GM12892 (cell line): Measurements from ENCODE around the gene TRAPPC1.

Experiments
- POLR2A ChIP-seq: IDR thresholded peaks from 2 replicates; pipeline ENCODE4 v1.6.1; 2011; ENCODE audit warnings: low read depth, low read length, control low read depth
- TAF1 ChIP-seq: IDR thresholded peaks from 2 replicates; pipeline ENCODE4 v1.6.1; 2011; ENCODE audit warnings: low read depth, mild to moderate bottlenecking, control low read depth, low read length, borderline replicate concordance

DNA sequence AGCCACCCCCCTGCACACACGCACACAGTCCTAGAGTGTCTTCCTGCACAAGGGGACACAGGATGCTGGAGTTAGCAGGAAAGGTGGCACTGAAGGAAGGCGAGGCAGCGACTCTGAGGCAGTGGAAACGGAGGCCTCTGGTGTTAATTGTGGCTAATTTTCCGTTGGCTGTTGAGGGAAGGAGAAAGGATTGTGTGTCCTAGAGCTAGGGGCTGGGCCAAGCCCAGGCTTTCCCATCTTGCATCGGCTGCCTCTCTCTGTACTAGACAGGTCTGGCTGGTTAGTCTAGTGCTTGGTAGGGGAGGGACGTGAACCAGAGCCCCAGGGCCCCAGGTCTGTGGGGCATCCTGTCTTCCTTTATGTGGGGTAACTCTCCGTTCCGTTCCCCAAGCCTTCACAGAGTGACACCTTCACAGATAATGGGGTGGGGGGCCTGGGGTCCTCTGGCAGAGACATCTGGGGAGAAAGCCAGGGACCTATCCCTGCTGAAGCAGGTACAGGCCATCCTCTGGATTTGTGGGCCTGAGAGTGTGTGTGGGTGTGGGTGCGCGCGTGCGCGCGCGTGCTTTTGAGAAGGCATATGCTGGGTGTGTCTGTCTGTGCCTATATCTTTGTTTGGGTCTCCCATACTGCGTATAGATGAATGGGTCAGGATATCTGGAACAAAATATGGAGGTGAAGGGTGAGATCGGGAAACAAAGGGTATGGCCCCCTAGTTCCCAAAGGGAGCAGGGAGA is 43.4 kb downstream of the TRAPPC1 start, which contains the start of gene CHD3:
- TF ChIP-seq TAF1 (no peak), POLR2A (no peak)
